GM18508 (cell line): ENCODE data around the gene WDR48.
A peak's percentile ranks its signal among the peaks of the same experiment; 100 is the strongest.
"Not testable (repeated sequence)": the region's sequence is repeated elsewhere in the genome, so short reads cannot be mapped to it uniquely, and the experiment has no call there.

Experiments
- ATAC-seq: cut with Tn5 transposase; IDR thresholded peaks from one replicate; pipeline ENCODE4 v1.9.1; 2021; ENCODE audit warnings: moderate number of reproducible peaks; ENCODE audit not compliant: insufficient read depth, unreplicated experiment

Gene WDR48

GRCh38 chr3:39051649-39052561, at the start of gene WDR48, which contains the start of gene SCN11A:
WDR48 (plus strand) TSS chr3:39052016; CDS start chr3:39052026, 10 bp downstream.
SCN11A (minus strand) TSS chr3:39051944; CDS start chr3:38950362, 101,582 bp downstream.
- ATAC-seq: peak; percentile 90

- ATAC-seq: no peak
Observed at GRCh38 chr3:39005295-39005694, 46.5 kb upstream of the WDR48 start.

DNA sequence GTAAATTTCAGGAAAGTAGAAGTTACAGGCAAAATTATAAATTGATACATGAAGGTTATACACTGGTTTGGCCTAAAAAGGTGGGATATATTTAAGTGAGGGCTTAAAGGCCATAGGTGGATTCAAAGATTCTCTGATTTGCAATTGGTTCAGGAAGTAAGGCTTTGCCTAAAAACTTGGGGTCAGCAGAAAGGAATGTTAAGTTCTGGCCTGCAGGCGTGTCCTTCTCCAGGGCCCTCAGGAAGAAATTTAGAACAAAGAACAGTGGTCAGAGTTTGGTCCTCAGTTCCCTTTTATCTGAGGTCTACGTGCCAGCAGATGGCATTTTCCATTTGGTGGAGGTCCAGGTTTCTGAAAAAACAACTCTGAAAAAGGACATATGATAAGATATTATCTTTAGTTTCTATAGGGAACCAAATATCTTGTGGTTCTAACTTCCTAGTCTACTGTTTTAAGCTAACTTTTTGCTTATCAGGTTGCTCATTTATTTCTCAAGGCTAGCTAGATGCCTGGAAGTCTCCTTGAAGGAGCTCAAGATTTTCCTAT, 40.6 kb upstream of the WDR48 start:
- no peak for ATAC-seq

DNA sequence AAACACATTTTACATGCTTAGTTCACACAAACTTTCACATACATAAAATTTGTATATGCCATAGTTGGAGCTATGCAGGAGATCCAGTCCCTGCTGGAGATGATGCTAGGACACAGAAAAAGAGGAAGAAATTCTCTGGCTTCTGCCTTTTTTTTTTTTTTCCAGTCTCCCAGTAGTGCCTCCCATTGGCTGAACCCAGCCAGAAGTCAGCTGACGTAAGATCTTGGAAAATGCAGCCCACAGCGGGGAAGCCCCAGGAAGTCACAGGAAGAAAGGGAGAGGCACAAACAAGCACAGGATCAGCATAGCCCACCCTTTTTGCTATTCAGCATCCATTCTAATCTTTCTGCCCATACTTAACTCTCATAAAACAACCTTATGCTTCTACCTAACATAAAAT, 38.5 kb upstream of the WDR48 start:
- no peak for ATAC-seq

DNA sequence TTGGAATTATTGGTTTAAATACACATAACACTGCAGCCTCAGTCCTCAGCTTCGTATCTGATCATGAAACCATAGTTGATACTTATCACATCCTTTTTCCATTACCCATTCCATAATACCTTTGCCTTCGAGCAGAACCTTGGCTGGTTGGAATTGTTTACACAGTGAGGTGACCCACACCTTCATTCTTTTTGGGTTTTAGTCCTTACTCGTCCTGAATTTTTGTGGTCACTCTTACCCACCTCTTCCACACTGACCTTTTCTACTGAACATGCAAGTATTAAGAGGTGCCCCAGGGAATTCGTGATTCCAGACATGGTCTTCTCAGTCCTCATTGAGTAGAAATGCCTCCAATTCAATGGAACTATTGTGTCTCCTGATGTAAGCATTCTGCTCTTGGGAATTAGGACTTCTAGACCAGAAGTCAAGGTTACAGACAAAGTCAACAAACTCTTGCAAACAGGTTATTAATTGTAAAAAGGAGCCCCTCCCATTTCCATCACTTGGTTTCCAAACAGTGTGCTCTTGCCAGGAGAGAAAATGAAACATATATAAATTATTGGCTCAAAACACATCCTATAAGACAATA, 37.8 kb upstream of the WDR48 start:
- ATAC-seq: no peak

GRCh38 chr3:39015418-39015817, 36.4 kb upstream of the WDR48 start:
- no peak for ATAC-seq

DNA sequence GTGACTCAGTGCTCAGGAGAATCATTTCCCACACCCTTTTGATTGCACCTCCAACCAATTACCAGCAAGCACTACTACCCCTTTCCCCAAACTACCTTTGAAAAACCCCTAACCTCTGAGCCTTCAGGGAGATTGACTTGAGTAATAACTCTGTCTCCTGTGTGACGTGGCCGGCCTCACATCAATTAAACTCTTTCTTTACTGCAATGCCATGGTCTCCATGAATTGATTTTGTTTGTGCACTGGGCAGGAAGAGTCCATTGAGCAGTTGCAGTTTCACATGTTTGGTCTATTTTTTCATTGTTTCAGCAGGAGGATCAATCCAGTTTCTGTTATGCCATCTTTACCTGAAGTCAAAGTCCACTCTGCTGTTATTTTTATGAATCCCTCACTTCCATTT, 32.5 kb upstream of the WDR48 start:
- no peak for ATAC-seq

DNA sequence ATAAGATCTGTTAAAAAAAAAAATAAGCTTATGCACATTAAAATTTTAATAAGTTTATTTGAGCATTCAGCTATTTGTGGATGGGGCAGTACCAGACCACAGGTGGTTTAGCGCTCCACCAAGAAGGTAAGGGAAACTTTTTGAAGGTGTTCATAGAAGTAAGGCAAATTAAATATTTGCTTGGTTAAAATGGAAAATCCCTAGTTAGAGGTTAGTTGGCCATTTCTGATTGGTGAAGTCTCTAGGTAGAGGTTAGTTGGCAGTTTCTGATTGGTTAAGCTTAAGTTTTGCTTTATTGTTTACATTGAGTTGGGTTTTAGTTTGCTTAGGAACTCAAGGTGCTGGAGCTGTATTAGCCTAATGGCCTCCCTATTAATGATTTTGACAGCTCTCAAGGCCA, 30.8 kb upstream of the WDR48 start:
- ATAC-seq: peak; percentile 79

DNA sequence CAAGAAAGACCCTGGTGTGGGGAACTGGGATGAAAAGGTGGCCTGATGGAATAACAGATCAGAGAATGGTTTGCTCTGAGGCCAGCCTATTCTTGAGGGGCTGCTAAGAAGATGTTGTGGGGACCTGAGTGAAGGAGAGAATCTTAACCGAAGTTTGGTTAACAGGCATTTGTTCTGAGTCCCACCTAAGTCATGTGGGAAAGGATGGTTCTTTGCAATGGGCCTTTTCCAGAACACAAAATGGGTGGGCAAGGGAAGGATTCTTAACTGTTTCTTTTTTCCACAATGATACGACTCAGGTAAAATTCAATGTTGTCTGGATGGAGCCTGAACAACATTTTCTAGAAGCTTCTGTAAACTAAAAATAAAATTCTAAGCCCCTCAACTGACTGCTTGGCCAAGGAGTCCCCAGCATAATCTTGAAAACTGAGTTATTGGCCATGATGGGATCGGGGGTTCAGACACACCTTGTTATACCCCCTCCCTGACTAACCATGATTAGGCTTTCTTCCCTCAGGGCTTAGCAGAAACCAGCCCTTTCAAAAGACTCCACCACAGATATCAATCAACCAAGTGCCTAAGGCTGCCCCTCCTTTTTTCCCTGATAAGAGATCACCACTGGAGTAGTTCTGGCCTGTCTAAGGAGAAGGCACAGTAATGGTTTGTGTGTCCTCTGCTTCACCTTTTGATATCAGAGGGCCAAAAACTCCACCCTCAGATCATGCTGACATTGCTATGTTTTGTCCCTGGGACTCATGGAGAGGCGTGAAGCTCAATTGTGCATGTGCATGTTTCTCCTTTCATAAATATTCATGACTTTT, 30.1 kb upstream of the WDR48 start:
- ATAC-seq: no peak

GRCh38 chr3:39022286-39022630, 29.6 kb upstream of the WDR48 start:
- no peak for ATAC-seq

- ATAC-seq: no peak
Observed at GRCh38 chr3:39024497-39024896, 27.3 kb upstream of the WDR48 start.

DNA sequence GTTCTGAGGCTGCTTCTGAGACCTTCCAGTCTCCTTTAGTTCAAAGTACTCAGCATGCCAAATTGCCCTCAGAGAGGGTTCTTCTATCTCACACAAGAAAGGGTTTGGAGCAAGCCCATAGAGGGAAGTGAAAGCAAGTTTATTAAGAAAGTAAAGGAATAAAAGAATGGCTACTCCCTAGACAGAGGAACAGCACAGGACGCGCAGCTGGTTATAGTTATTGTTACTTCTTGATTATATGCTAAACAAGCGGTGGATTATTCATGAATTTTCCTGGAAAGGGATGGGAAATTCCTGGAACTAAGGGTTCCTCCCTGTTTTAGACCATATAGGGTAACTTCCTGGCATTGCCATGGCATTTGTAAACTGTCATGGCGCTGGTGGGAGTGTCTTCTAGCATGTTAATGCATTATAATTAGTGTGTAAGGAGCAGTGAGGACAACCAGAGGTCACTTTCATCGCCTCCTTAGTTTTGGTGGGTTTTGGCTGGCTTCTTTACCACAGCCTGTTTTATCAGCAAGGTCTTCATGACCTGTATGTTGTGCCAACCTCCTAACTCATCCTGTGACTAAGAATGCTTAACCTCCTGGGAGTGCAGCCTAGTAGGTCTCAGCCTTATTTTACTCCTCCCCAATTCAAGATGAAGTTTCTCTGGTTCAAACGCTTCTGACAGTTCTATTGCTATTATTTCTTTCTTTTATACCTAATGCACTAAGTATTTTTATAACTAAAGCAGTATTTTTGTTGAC, 26.4 kb upstream of the WDR48 start:
- no peak for ATAC-seq

- no peak for ATAC-seq
Observed at GRCh38 chr3:39028546-39028945, 23.3 kb upstream of the WDR48 start.

DNA sequence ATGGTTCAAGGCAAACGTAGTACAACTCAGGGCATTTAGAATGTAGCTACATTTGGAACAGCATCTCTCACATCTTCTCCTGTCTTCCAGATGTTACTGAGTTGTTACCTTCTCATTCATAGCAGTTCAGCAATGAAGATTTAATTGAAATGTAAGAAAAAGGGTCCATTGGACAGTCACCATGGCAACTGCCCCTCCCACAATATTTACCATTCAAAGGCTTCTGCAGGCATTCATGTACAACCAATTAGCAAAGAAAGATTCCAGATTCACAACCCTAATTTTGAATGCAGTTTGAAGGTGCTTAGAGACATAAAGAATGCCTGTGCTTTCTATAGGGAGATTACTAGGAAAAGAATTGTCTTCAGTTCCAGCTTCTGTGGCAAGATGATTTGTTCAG, 22.3 kb upstream of the WDR48 start:
- ATAC-seq: no peak

GRCh38 chr3:39038165-39038564, 13.7 kb upstream of the WDR48 start:
- ATAC-seq: no peak

GRCh38 chr3:39050029-39050428, 1.8 kb upstream of the WDR48 start:
- ATAC-seq: no peak

DNA sequence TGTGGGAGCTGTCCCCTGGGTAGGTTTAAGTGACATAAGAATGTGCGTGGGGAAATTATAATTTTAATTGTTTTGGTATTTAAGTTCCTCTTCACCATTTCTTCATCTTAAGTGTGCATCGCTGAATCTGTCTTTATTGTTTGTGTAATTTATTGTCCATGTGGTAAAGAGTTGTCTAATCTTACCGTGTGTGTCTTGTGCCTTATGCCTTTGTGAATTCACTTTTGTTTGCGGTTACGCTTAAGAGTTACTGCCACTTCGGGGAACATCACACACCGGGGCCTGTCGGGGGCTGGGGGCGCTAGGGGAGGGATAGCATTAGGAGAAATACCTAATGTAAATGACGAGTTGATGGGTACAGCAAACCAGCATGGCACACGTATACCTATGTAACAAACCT, 767 bp downstream of the WDR48 start:
- ATAC-seq: no peak

DNA sequence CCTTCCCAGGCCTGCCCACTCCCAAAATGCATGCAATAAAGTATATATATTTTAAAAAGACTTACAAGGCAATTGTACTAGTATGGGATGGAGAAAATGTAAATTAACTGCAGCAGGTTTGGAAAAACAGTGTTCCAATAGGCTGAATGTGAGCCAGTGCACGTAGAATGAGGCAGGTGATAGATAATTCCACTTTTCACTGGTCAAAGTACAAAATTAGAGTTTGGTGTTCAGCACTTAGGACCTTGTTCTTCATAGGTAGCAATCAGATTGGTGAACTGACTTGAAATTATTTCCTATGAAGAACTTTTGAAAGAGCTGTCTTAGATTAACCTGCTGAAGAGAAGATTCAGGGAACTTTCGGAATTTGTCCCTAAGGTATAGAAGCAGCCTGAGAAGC, 1.9 kb downstream of the WDR48 start:
- no peak for ATAC-seq

DNA sequence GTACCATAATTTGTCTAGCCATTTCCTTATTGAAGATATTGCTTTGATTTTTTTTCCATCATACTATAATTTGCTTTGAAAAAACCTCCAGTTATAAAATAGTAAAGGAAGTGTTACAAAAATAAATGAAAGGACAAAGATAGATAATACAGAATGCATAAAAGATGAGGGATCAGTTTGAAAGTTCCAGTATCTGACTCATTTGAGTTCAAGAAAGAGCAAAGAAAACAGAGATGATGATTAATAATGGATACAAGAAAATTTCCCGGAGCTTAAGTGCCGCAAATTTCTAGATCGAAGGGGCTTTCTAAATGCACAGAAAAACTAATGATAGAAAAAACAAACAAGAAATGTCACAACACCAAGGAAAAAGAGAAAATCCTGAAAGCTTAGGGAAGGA, 4.3 kb downstream of the WDR48 start:
- ATAC-seq: no peak

- not testable (repeated sequence) for ATAC-seq
Observed at GRCh38 chr3:39061228-39061627, 9.4 kb downstream of the WDR48 start.
